Liver (tissue), 9 donors: ENCODE measurements around the gene B4GALT1. TPM values are rescaled to one million over a fixed set of nuclear protein-coding genes. Genes with fewer than 3 reads are reported as not detected.
A peak's percentile ranks its signal among the peaks of the same experiment; 100 is the strongest.

Source experiments
- DNase-seq: peaks from one replicate; pipeline ENCODE4 v3.0.0-alpha.2; 2017; ENCODE audit warnings: low spot score
- H3K27ac ChIP-seq, 2 donors: one replicate each; pipeline ENCODE4 v1.7.0; 2013; ENCODE audit warnings: inconsistent platforms in 2 of 2, low read length in 2 of 2, control low read depth in 1 of 2, low read depth in 1 of 2, mild to moderate bottlenecking in 1 of 2
- H3K27me3 ChIP-seq, 4 donors: one replicate each; pipeline versions ENCODE4 v1.6.1 to v1.7.0; 2013; ENCODE audit warnings: low read length in 3 of 4, inconsistent platforms in 1 of 4, mild to moderate bottlenecking in 1 of 4, moderate library complexity in 1 of 4; ENCODE audit not compliant: control insufficient read depth in 4 of 4, insufficient read depth in 4 of 4
- H3K36me3 ChIP-seq, 4 donors: one replicate each; pipeline versions ENCODE4 v1.6.1 to v1.7.0; 2013; ENCODE audit warnings: low read length in 3 of 4, mild to moderate bottlenecking in 3 of 4, low read depth in 1 of 4, moderate library complexity in 1 of 4; ENCODE audit not compliant: control insufficient read depth in 4 of 4, insufficient read depth in 3 of 4
- H3K4me1 ChIP-seq, 4 donors: one replicate each; pipeline versions ENCODE4 v1.6.1 to v1.7.0; 2013; ENCODE audit warnings: low read length in 3 of 4, mild to moderate bottlenecking in 3 of 4, moderate library complexity in 1 of 4; ENCODE audit not compliant: control insufficient read depth in 4 of 4, insufficient read depth in 4 of 4
- H3K4me3 ChIP-seq, 3 donors: one replicate each; pipeline versions ENCODE4 v1.6.1 to v1.7.0; 2013; ENCODE audit warnings: low read length in 3 of 3, control low read depth in 1 of 3, low read depth in 1 of 3, mild to moderate bottlenecking in 1 of 3
- H3K9ac ChIP-seq, 2 donors: one replicate each; pipeline ENCODE4 v1.7.0; 2013; ENCODE audit warnings: low read length in 2 of 2, mild to moderate bottlenecking in 2 of 2, moderate library complexity in 2 of 2, control low read depth in 1 of 2, low read depth in 1 of 2
- H3K9me3 ChIP-seq, 4 donors: one replicate each; pipeline versions ENCODE4 v1.6.1 to v1.7.0; 2013; ENCODE audit warnings: low read length in 3 of 4; ENCODE audit not compliant: control insufficient read depth in 4 of 4
- EGR1 ChIP-seq, 2 donors: IDR thresholded peaks; 2 replicates each; pipeline ENCODE4 v1.6.1; 2016 to 2018; ENCODE audit warnings: antibody characterized with exemption in 2 of 2, low read depth in 2 of 2
- FOXA1 ChIP-seq: IDR thresholded peaks from 2 replicates; pipeline ENCODE4 v1.6.1; 2016; ENCODE audit warnings: antibody characterized with exemption
- FOXA2 ChIP-seq: IDR thresholded peaks from 2 replicates; pipeline ENCODE4 v1.6.1; 2016; ENCODE audit warnings: antibody characterized with exemption
- GABPA ChIP-seq, 2 donors: IDR thresholded peaks in 1 of 2; conservative IDR thresholded peaks in 1 of 2; 2 replicates each; pipeline ENCODE4 v1.6.1; 2016; ENCODE audit warnings: antibody characterized with exemption in 2 of 2, mild to moderate bottlenecking in 1 of 2, moderate library complexity in 1 of 2
- HNF4A ChIP-seq, 2 donors: conservative IDR thresholded peaks; 2 replicates each; pipeline ENCODE4 v1.6.1; 2016; ENCODE audit warnings: antibody characterized with exemption in 2 of 2, mild to moderate bottlenecking in 2 of 2
- HNF4G ChIP-seq: IDR thresholded peaks from 2 replicates; pipeline ENCODE4 v1.6.1; 2016; ENCODE audit warnings: antibody characterized with exemption
- JUND ChIP-seq, 2 donors: IDR thresholded peaks; 2 replicates each; pipeline ENCODE4 v1.6.1; 2016; ENCODE audit warnings: antibody characterized with exemption in 2 of 2
- NR2F2 ChIP-seq: IDR thresholded peaks from 2 replicates; pipeline ENCODE4 v1.6.1; 2016; ENCODE audit warnings: antibody characterized with exemption
- RAD21 ChIP-seq, 2 donors: IDR thresholded peaks; 2 replicates each; pipeline ENCODE4 v1.6.1; 2016; ENCODE audit warnings: antibody characterized with exemption in 2 of 2, mild to moderate bottlenecking in 2 of 2
- RXRA ChIP-seq, 2 donors: IDR thresholded peaks; 2 replicates each; pipeline ENCODE4 v1.6.1; 2017 to 2018; ENCODE audit warnings: antibody characterized with exemption in 2 of 2, mild to moderate bottlenecking in 1 of 2
- SP1 ChIP-seq: IDR thresholded peaks from 2 replicates; pipeline ENCODE4 v1.6.1; 2018; ENCODE audit warnings: antibody characterized with exemption, mild to moderate bottlenecking
- TAF1 ChIP-seq: conservative IDR thresholded peaks from 2 replicates; pipeline ENCODE4 v1.6.1; 2016; ENCODE audit warnings: antibody characterized with exemption, mild to moderate bottlenecking
- YY1 ChIP-seq: IDR thresholded peaks from 2 replicates; pipeline ENCODE4 v1.6.1; 2016; ENCODE audit warnings: antibody characterized with exemption, mild to moderate bottlenecking
- ZBTB33 ChIP-seq: IDR thresholded peaks from 2 replicates; pipeline ENCODE4 v1.6.1; 2016; ENCODE audit warnings: antibody characterized with exemption
- WGBS: extraction: QIAGEN DNeasy Blood & Tissue Kit; methylation state at CpG from one replicate; pipeline ENCODE4 v1.1.7; 2013; 5-methylcytosine and 5-hydroxymethylcytosine counted together
- polyA plus RNA-seq, 2 donors: library from polyadenylated mRNA; stranded (reverse) in 1 of 2; unstranded in 1 of 2; fragments of 200-250 nt in 1 of 2; fragments of >200 nt in 1 of 2; fragmentation: Nextera tagmentation in 1 of 2; extraction: Ambion mirVana in 1 of 2; gene quantifications; one replicate each; pipeline versions ENCODE4 v1.2.1 to v1.2.3, GENCODE V29; 2013 to 2015
- total RNA-seq, 2 donors: library from RNA; depleted of rRNA; stranded (reverse); fragments of >200 nt; gene quantifications; one replicate each; pipeline ENCODE4 v1.2.3, GENCODE V29; 2014
- TF ChIP-seq, protein P1 (sequence below): IDR thresholded peaks from 2 replicates; pipeline ENCODE4 v1.6.1; 2016; ENCODE audit warnings: antibody characterized with exemption, mild to moderate bottlenecking
- TF ChIP-seq, protein P2 (sequence below): IDR thresholded peaks from 2 replicates; pipeline ENCODE4 v1.6.1; 2016; ENCODE audit warnings: antibody characterized with exemption
- TF ChIP-seq, protein P3 (sequence below): IDR thresholded peaks from 2 replicates; pipeline ENCODE4 v1.6.1; 2016; ENCODE audit warnings: antibody characterized with exemption
- donor health status: healthy.
- donor health status: healthy.
- donor health status: healthy.
- donor health status: healthy.
- donor health status: healthy.

The B4GALT1 gene
- total and polyA plus RNA-seq, 4 donors: 25.9 to 59.8 (median 42.7) TPM

DNA sequence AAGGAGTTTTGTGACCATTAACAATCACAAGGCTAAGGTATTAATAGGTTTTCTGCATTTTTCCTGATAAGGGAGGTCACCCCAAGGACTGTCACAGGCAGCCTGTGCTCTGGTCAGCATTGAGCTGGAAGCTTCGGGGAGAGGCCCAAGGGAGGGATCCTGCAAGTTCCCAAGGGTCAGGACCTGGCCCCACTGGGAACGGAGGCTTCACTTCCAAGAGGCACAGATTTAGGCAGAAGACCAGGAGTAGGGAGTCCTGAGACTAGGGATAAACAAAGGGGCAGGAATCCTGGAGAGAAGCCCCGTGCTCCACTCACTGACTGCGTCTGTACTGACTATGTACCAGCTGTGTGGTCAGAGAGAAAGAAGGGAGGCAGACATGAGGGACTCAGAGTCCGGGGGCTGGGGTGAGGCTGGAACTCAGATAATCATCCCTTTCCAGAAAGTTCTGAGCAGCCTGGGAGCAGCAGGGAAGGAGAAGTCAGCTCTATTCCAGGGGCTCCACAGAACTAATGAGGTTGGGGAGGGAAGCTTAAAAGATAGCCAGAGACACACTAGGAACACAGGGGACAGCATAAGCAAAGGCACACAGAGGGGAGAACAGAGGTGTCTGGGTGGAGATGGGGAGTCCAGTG is 37.8 kb downstream of the B4GALT1 start:
- Histone ChIP-seq H3K9me3 (no peaks in the 10 kb centered on the region), H3K36me3 (peaks cover 9 to 61% (median 47%) of the 10 kb centered on the region in 4 donors), H3K4me1 (peaks cover 17 to 47% (median 43%) of the 10 kb centered on the region in 4 donors), H3K9ac (no peak overlapping the region), H3K27ac (peak overlapping the region; percentile 39 to 71), H3K4me3 (no peak overlapping the region), H3K27me3 (no peaks in the 10 kb centered on the region)
- WGBS: 89% methylated on average over 5 of the region's 5 CpGs
- TF ChIP-seq FOXA2 (no peak), RAD21 (IDR thresholded peaks at IDR 0.05) (no peak), EGR1 (IDR thresholded peaks at IDR 0.05; ENCODE audit: low read depth in 2 of 2) (no peak), HNF4A (conservative IDR thresholded peaks at IDR 0.05) (no peak), GABPA (IDR thresholded peaks at IDR 0.05 in 1 of 2, conservative IDR thresholded peaks at IDR 0.05 in 1 of 2) (no peak), ZBTB33 (no peak), SP1 (no peak), NR2F2 (no peak), YY1 (no peak), RXRA (IDR thresholded peaks at IDR 0.05) (no peak), JUND (IDR thresholded peaks at IDR 0.05) (no peak)
- TF ChIP-seq, protein P1, sequence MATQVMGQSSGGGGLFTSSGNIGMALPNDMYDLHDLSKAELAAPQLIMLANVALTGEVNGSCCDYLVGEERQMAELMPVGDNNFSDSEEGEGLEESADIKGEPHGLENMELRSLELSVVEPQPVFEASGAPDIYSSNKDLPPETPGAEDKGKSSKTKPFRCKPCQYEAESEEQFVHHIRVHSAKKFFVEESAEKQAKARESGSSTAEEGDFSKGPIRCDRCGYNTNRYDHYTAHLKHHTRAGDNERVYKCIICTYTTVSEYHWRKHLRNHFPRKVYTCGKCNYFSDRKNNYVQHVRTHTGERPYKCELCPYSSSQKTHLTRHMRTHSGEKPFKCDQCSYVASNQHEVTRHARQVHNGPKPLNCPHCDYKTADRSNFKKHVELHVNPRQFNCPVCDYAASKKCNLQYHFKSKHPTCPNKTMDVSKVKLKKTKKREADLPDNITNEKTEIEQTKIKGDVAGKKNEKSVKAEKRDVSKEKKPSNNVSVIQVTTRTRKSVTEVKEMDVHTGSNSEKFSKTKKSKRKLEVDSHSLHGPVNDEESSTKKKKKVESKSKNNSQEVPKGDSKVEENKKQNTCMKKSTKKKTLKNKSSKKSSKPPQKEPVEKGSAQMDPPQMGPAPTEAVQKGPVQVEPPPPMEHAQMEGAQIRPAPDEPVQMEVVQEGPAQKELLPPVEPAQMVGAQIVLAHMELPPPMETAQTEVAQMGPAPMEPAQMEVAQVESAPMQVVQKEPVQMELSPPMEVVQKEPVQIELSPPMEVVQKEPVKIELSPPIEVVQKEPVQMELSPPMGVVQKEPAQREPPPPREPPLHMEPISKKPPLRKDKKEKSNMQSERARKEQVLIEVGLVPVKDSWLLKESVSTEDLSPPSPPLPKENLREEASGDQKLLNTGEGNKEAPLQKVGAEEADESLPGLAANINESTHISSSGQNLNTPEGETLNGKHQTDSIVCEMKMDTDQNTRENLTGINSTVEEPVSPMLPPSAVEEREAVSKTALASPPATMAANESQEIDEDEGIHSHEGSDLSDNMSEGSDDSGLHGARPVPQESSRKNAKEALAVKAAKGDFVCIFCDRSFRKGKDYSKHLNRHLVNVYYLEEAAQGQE: no peak
- TF ChIP-seq, protein P2, sequence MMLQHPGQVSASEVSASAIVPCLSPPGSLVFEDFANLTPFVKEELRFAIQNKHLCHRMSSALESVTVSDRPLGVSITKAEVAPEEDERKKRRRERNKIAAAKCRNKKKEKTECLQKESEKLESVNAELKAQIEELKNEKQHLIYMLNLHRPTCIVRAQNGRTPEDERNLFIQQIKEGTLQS: no peak
- DNase-seq: no peak

- H3K27ac ChIP-seq: no peak overlapping the region
- DNase-seq: no peak
- no peak overlapping the region for H3K9ac ChIP-seq
- WGBS: 98% methylated on average over 4 of the region's 4 CpGs
- peaks cover 13 to 39% (median 35%) of the 10 kb centered on the region in 4 donors for H3K4me1 ChIP-seq
- H3K4me3 ChIP-seq: no peak overlapping the region
- H3K27me3 ChIP-seq: no peaks in the 10 kb centered on the region
- no peaks in the 10 kb centered on the region for H3K9me3 ChIP-seq
- H3K36me3 ChIP-seq: peaks cover 11 to 62% (median 45%) of the 10 kb centered on the region in 4 donors
- no peak for TF ChIP-seq RXRA (IDR thresholded peaks at IDR 0.05)
- TF ChIP-seq GABPA (IDR thresholded peaks at IDR 0.05 in 1 of 2, conservative IDR thresholded peaks at IDR 0.05 in 1 of 2): no peak
- no peak for TF ChIP-seq FOXA1
- TF ChIP-seq, protein P1: no peak
- TF ChIP-seq, protein P3, sequence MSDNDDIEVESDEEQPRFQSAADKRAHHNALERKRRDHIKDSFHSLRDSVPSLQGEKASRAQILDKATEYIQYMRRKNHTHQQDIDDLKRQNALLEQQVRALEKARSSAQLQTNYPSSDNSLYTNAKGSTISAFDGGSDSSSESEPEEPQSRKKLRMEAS: no peak
- TF ChIP-seq, protein P2: no peak
- no peak for TF ChIP-seq YY1
- TF ChIP-seq JUND (IDR thresholded peaks at IDR 0.05): no peak
- TF ChIP-seq EGR1 (IDR thresholded peaks at IDR 0.05; ENCODE audit: low read depth in 2 of 2): no peak
- TF ChIP-seq ZBTB33: no peak
- TF ChIP-seq RAD21 (IDR thresholded peaks at IDR 0.05): no peak
- no peak for TF ChIP-seq HNF4G
- TF ChIP-seq TAF1: no peak
- no peak for TF ChIP-seq SP1
- TF ChIP-seq NR2F2: no peak
- no peak for TF ChIP-seq FOXA2
- no peak for TF ChIP-seq HNF4A (conservative IDR thresholded peaks at IDR 0.05)
Observed at GRCh38 chr9:33128570-33128969, 38.6 kb downstream of the B4GALT1 start.
